ENCODE measurements around the gene C5orf63. TPM values are rescaled to one million over a fixed set of nuclear protein-coding genes. Genes with fewer than 3 reads are reported as not detected.

The C5orf63 gene
- total and polyA plus RNA-seq, 2 experiments from 2014 or later = 6.8 to 10.5 TPM

DNA sequence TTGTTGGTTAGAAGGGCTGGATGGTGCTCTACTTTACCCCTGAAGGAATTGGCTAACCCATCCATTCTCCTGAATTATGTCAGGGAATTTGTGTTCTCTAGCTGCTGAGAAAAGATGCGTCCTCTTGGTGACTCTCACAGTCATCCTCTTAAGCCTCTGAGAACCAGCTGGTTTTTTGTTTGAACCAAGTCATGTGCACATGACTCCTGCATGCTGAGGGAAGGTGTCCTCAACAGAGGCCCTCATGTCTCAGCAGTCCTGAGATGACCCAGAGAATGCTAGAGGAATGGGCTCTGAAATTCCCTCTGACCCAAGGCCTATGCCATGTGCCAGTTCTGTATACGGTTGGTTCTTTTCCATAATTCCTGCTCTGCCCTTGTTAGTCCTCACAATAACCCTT is 10.4 kb upstream of the C5orf63 start (continued):
- TF ChIP-seq, protein P1, sequence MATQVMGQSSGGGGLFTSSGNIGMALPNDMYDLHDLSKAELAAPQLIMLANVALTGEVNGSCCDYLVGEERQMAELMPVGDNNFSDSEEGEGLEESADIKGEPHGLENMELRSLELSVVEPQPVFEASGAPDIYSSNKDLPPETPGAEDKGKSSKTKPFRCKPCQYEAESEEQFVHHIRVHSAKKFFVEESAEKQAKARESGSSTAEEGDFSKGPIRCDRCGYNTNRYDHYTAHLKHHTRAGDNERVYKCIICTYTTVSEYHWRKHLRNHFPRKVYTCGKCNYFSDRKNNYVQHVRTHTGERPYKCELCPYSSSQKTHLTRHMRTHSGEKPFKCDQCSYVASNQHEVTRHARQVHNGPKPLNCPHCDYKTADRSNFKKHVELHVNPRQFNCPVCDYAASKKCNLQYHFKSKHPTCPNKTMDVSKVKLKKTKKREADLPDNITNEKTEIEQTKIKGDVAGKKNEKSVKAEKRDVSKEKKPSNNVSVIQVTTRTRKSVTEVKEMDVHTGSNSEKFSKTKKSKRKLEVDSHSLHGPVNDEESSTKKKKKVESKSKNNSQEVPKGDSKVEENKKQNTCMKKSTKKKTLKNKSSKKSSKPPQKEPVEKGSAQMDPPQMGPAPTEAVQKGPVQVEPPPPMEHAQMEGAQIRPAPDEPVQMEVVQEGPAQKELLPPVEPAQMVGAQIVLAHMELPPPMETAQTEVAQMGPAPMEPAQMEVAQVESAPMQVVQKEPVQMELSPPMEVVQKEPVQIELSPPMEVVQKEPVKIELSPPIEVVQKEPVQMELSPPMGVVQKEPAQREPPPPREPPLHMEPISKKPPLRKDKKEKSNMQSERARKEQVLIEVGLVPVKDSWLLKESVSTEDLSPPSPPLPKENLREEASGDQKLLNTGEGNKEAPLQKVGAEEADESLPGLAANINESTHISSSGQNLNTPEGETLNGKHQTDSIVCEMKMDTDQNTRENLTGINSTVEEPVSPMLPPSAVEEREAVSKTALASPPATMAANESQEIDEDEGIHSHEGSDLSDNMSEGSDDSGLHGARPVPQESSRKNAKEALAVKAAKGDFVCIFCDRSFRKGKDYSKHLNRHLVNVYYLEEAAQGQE (IDR thresholded peaks at IDR 0.05; ENCODE audit: unreplicated experiment) = no peak
- no peak for TF ChIP-seq CREB1 (CRISPR knock-in tag; IDR thresholded peaks at IDR 0.05; ENCODE audit: low read depth)
- TF ChIP-seq ZNF331 (CRISPR knock-in tag; IDR thresholded peaks at IDR 0.05; ENCODE audit: low read depth) = no peak
- TF ChIP-seq ZNF114 (CRISPR knock-in tag; IDR thresholded peaks at IDR 0.05) = no peak
- TF ChIP-seq JUNB (IDR thresholded peaks at IDR 0.05; ENCODE audit: unreplicated experiment) = no peak
- no peak for TF ChIP-seq POLR2AphosphoS5 (IDR thresholded peaks at IDR 0.05; ENCODE audit: low read depth)

DNA sequence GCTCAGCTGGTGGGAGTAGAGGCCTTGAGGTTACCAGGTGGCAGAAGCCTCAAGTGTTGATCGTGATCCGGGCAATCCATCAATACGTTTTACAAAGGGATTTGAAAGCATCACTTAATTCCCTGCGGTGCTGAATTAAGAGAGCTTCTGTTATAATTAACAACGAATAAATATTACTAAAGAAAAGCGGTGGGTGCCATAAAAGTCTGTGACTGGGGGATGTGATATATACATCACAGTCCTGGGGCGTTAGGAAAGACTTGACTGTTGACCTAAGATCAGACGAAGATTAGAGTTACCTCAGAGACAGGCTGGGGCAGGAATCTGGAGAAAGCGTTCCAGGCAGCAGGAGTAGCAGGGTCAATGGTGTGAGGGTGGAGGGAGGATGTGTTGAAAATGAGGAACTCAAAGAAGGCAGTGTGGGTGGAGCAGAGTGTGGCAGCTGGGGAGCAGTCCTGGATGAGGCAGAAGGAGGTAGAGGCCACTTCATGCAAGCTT is 6.7 kb upstream of the C5orf63 start:
- Histone ChIP-seq H4K20me1 (replicated peaks; ENCODE audit: insufficient read depth) (no peaks in the 10 kb centered on the region), H3K79me2 (replicated peaks; ENCODE audit: insufficient read depth) (no peaks in the 10 kb centered on the region), H3K4me2 (0 out of 2 replicates have a peak overlapping the region, but pooled peaks have one; percentile 33), H3K27me3 (ENCODE audit: insufficient read depth) (no peaks in the 10 kb centered on the region), H3K4me3 (no peak overlapping the region), H3F3A (replicated peaks; ENCODE audit: low read depth) (no peaks in the 10 kb centered on the region), H3K4me1 (ENCODE audit: insufficient read depth) (peaks cover 51% of the 10 kb centered on the region), H2AFZ (peak overlapping the region; percentile 3; the same call in 1 of the 2 replicates), H3K27ac (ENCODE audit: low read depth) (no peak overlapping the region), H3K36me3 (ENCODE audit: insufficient read depth) (no peaks in the 10 kb centered on the region), H3K9me2 (ENCODE audit: insufficient read depth) (no peaks in the 10 kb centered on the region)
- H3K9me3 Mint-ChIP-seq = no peaks in the 10 kb centered on the region
- ATAC-seq (peak; percentile 74), DNase-seq (ENCODE audit: low spot score) (peak; percentile 53)
- H3K4me1 Mint-ChIP-seq = peaks cover 41% of the 10 kb centered on the region
- H3K27me3 Mint-ChIP-seq (ENCODE audit: insufficient read depth, low read depth, poor library complexity) = peaks cover 2% of the 10 kb centered on the region
- H3K4me3 Mint-ChIP-seq = no peak overlapping the region
- peak overlapping the region; percentile 42; the same call in 1 of the 2 replicates for H3K27ac Mint-ChIP-seq
- 0 out of 3 replicates have a peak, but pooled peaks cover 2% of the 10 kb centered on the region for H3K36me3 Mint-ChIP-seq (ENCODE audit: low read depth)
- TF ChIP-seq POLR2AphosphoS5 (IDR thresholded peaks at IDR 0.05; ENCODE audit: low read depth) (no peak), STAT1 (IDR thresholded peaks at IDR 0.05; ENCODE audit: unreplicated experiment) (no peak), ZNF331 (CRISPR knock-in tag; IDR thresholded peaks at IDR 0.05; ENCODE audit: low read depth) (no peak), JUNB (IDR thresholded peaks at IDR 0.05; ENCODE audit: unreplicated experiment) (no peak), NANOG (IDR thresholded peaks at IDR 0.05; ENCODE audit: borderline replicate concordance) (peak; percentile 68; the same call in 1 of the 2 replicates), ZNF114 (CRISPR knock-in tag; IDR thresholded peaks at IDR 0.05) (no peak), EZH2 (IDR thresholded peaks at IDR 0.05; ENCODE audit: low read depth, unreplicated experiment) (no peak), CREB1 (CRISPR knock-in tag; IDR thresholded peaks at IDR 0.05; ENCODE audit: low read depth) (no peak)
- TF ChIP-seq, protein P2, sequence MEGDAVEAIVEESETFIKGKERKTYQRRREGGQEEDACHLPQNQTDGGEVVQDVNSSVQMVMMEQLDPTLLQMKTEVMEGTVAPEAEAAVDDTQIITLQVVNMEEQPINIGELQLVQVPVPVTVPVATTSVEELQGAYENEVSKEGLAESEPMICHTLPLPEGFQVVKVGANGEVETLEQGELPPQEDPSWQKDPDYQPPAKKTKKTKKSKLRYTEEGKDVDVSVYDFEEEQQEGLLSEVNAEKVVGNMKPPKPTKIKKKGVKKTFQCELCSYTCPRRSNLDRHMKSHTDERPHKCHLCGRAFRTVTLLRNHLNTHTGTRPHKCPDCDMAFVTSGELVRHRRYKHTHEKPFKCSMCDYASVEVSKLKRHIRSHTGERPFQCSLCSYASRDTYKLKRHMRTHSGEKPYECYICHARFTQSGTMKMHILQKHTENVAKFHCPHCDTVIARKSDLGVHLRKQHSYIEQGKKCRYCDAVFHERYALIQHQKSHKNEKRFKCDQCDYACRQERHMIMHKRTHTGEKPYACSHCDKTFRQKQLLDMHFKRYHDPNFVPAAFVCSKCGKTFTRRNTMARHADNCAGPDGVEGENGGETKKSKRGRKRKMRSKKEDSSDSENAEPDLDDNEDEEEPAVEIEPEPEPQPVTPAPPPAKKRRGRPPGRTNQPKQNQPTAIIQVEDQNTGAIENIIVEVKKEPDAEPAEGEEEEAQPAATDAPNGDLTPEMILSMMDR (conservative IDR thresholded peaks at IDR 0.05; ENCODE audit: low read depth in 2 of 2) = no peak
- TF ChIP-seq, protein P1 (IDR thresholded peaks at IDR 0.05; ENCODE audit: unreplicated experiment) = no peak
- TF ChIP-seq, protein P3, sequence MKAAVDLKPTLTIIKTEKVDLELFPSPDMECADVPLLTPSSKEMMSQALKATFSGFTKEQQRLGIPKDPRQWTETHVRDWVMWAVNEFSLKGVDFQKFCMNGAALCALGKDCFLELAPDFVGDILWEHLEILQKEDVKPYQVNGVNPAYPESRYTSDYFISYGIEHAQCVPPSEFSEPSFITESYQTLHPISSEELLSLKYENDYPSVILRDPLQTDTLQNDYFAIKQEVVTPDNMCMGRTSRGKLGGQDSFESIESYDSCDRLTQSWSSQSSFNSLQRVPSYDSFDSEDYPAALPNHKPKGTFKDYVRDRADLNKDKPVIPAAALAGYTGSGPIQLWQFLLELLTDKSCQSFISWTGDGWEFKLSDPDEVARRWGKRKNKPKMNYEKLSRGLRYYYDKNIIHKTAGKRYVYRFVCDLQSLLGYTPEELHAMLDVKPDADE (IDR thresholded peaks at IDR 0.05) = no peak
